ENCODE data around the gene AGPAT4. TPM values are rescaled to one million over a fixed set of nuclear protein-coding genes. Genes with fewer than 3 reads are reported as not detected.

The AGPAT4 gene
- total and polyA plus RNA-seq, 2 experiments from 2014 or later = 10.6 to 11.8 TPM

DNA sequence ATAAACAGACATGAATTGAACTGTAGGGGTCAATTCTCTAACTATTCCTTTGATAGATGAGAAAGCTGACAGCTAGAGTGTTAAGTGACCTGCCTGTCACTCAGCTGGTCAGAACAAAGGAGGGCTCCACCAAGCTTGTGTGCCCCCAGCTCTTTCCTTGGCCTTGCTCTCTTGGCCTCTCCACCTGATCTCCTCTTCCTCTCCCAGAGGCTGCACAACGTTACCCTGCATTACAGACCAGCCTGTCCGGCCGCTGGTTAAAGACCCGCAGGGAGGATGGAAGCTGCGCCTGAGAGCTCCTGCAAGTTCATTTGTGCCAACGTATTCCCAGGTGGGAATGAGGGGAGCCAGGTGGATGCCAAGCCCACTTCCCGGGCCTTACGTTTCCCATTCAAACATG is 22.5 kb downstream of the AGPAT4 start:
- H3K36me3 ChIP-seq (replicated peaks; ENCODE audit: insufficient read depth, low read depth) = no peaks in the 10 kb centered on the region
- DNase-seq (ENCODE audit: low spot score) = no peak
- no peaks in the 10 kb centered on the region for H3K9me2 ChIP-seq (replicated peaks; ENCODE audit: insufficient read depth)
- no peak overlapping the region for H3K27ac ChIP-seq
- TF ChIP-seq, protein P1, sequence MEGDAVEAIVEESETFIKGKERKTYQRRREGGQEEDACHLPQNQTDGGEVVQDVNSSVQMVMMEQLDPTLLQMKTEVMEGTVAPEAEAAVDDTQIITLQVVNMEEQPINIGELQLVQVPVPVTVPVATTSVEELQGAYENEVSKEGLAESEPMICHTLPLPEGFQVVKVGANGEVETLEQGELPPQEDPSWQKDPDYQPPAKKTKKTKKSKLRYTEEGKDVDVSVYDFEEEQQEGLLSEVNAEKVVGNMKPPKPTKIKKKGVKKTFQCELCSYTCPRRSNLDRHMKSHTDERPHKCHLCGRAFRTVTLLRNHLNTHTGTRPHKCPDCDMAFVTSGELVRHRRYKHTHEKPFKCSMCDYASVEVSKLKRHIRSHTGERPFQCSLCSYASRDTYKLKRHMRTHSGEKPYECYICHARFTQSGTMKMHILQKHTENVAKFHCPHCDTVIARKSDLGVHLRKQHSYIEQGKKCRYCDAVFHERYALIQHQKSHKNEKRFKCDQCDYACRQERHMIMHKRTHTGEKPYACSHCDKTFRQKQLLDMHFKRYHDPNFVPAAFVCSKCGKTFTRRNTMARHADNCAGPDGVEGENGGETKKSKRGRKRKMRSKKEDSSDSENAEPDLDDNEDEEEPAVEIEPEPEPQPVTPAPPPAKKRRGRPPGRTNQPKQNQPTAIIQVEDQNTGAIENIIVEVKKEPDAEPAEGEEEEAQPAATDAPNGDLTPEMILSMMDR (IDR thresholded peaks at IDR 0.05; ENCODE audit: poor library complexity) = no peak
- TF ChIP-seq EZH2 (IDR thresholded peaks at IDR 0.05; ENCODE audit: borderline replicate concordance) (no peak), EZH2phosphoT487 (IDR thresholded peaks at IDR 0.05; ENCODE audit: low read depth, severe bottlenecking, unreplicated experiment) (no peak)
- peaks cover 47% of the 10 kb centered on the region for H3K79me2 ChIP-seq
- WGBS (ENCODE audit: low lambda C conversion rate, missing lambda C conversion rate) = 91% methylated on average over 8 of the region's 8 CpGs
- H4K20me1 ChIP-seq (ENCODE audit: insufficient read depth, poor library complexity, severe bottlenecking) = no peaks in the 10 kb centered on the region
- no peak overlapping the region for H2AFZ ChIP-seq
- no peaks in the 10 kb centered on the region for H3K9me3 ChIP-seq (ENCODE audit: low read depth)
- no peaks in the 10 kb centered on the region for H3K27me3 ChIP-seq
- H3K4me1 ChIP-seq (ENCODE audit: insufficient read depth) = peaks cover 7% of the 10 kb centered on the region
- no peak overlapping the region for H3K4me3 ChIP-seq
- H3K4me2 ChIP-seq = no peak overlapping the region

DNA sequence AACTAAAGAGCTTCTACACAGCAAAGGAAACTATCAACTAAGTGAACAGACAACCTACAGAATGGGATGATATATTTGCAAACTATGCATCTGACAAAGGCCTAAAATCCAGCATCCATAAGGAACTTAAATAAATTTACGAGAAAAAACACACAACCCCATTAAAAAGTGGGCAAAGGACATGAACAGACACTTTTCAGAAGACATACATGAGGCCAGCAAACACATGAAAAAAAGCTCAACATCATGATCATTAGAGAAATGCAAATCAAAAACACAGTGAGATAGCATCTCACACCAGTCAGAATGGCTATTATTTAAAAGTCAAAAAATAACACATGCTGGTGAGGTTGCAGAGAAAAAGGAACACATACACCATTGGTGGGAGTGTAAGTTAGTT is 24.5 kb downstream of the AGPAT4 start:
- no peaks in the 10 kb centered on the region for H3K9me3 ChIP-seq (ENCODE audit: low read depth)
- no peaks in the 10 kb centered on the region for H4K20me1 ChIP-seq (ENCODE audit: insufficient read depth, poor library complexity, severe bottlenecking)
- no peaks in the 10 kb centered on the region for H3K27me3 ChIP-seq
- WGBS (ENCODE audit: low lambda C conversion rate, missing lambda C conversion rate) = 100% methylated on average over 1 of the region's 1 CpG
- no peak overlapping the region for H3K4me3 ChIP-seq
- no peak overlapping the region for H2AFZ ChIP-seq
- peaks cover 47% of the 10 kb centered on the region for H3K79me2 ChIP-seq
- no peaks in the 10 kb centered on the region for H3K9me2 ChIP-seq (replicated peaks; ENCODE audit: insufficient read depth)
- no peak overlapping the region for H3K4me2 ChIP-seq
- TF ChIP-seq EZH2 (IDR thresholded peaks at IDR 0.05; ENCODE audit: borderline replicate concordance) = no peak
- TF ChIP-seq EZH2phosphoT487 (IDR thresholded peaks at IDR 0.05; ENCODE audit: low read depth, severe bottlenecking, unreplicated experiment) = no peak
- TF ChIP-seq, protein P1 (IDR thresholded peaks at IDR 0.05; ENCODE audit: poor library complexity) = no peak
- DNase-seq (ENCODE audit: low spot score) = no peak
- no peaks in the 10 kb centered on the region for H3K4me1 ChIP-seq (ENCODE audit: insufficient read depth)
- no peaks in the 10 kb centered on the region for H3K36me3 ChIP-seq (replicated peaks; ENCODE audit: insufficient read depth, low read depth)
- H3K27ac ChIP-seq = no peak overlapping the region

DNA sequence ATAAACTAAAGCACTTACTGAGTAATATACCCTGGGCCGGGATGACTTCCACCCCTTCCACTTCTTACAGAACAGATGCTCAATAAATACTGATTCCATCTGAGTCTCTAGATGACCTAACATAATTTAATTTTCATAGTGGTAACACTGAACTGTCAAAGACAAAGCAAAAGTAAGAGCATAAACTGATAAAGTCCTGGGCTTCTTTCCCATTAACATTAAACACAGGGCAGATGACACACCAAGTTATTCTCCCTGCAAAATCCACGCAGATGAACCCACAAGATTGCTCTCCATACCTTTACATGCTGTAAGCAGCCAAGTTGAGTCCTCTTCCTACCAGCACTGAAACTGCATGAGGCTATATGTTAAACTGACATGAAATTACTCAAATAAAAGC is 27.1 kb downstream of the AGPAT4 start:
- Histone ChIP-seq H3K27ac (no peak overlapping the region), H4K20me1 (ENCODE audit: insufficient read depth, poor library complexity, severe bottlenecking) (no peaks in the 10 kb centered on the region), H3K4me3 (no peak overlapping the region), H3K4me1 (ENCODE audit: insufficient read depth) (peaks cover 4% of the 10 kb centered on the region), H3K27me3 (no peaks in the 10 kb centered on the region), H3K9me3 (ENCODE audit: low read depth) (no peaks in the 10 kb centered on the region), H3K79me2 (peaks cover 42% of the 10 kb centered on the region), H3K36me3 (replicated peaks; ENCODE audit: insufficient read depth, low read depth) (no peaks in the 10 kb centered on the region), H3K4me2 (no peak overlapping the region), H2AFZ (no peak overlapping the region), H3K9me2 (replicated peaks; ENCODE audit: insufficient read depth) (no peaks in the 10 kb centered on the region)
- no peak for DNase-seq (ENCODE audit: low spot score)
- TF ChIP-seq, protein P1 (IDR thresholded peaks at IDR 0.05; ENCODE audit: poor library complexity) = no peak
- TF ChIP-seq EZH2phosphoT487 (IDR thresholded peaks at IDR 0.05; ENCODE audit: low read depth, severe bottlenecking, unreplicated experiment) (no peak), EZH2 (IDR thresholded peaks at IDR 0.05; ENCODE audit: borderline replicate concordance) (no peak)
- WGBS (ENCODE audit: low lambda C conversion rate, missing lambda C conversion rate) = 88% methylated on average over 2 of the region's 2 CpGs

DNA sequence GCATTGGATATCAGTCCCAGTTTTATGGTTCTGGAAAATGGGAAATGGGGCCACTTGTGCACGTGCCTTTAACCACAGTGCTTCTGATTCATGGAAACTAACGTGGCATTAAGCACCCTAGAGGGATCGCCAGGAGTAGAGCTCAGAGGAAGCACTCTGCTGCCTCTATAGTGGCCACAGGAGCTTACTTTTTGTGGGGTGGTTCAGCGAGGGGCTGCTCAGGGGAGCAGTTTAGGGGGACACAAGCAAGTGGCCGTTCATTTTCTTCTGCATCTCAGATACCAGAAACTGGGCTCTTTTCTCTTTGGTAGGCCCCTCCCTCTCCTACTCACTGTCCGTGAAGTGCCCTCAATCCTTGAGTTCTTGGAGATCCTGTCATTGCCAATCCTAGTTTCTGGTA is 28.5 kb downstream of the AGPAT4 start:
- no peaks in the 10 kb centered on the region for H3K36me3 ChIP-seq (replicated peaks; ENCODE audit: insufficient read depth, low read depth)
- no peak overlapping the region for H2AFZ ChIP-seq
- H3K27me3 ChIP-seq = no peaks in the 10 kb centered on the region
- no peak overlapping the region for H3K4me3 ChIP-seq
- no peak overlapping the region for H3K27ac ChIP-seq
- no peaks in the 10 kb centered on the region for H4K20me1 ChIP-seq (ENCODE audit: insufficient read depth, poor library complexity, severe bottlenecking)
- 97% methylated on average over 6 of the region's 6 CpGs for WGBS (ENCODE audit: low lambda C conversion rate, missing lambda C conversion rate)
- no peak overlapping the region for H3K4me2 ChIP-seq
- DNase-seq (ENCODE audit: low spot score) = no peak
- H3K9me3 ChIP-seq (ENCODE audit: low read depth) = no peaks in the 10 kb centered on the region
- H3K9me2 ChIP-seq (replicated peaks; ENCODE audit: insufficient read depth) = no peaks in the 10 kb centered on the region
- H3K79me2 ChIP-seq = peaks cover 39% of the 10 kb centered on the region
- peaks cover 4% of the 10 kb centered on the region for H3K4me1 ChIP-seq (ENCODE audit: insufficient read depth)
- TF ChIP-seq EZH2phosphoT487 (IDR thresholded peaks at IDR 0.05; ENCODE audit: low read depth, severe bottlenecking, unreplicated experiment) (no peak), EZH2 (IDR thresholded peaks at IDR 0.05; ENCODE audit: borderline replicate concordance) (no peak)
- TF ChIP-seq, protein P1 (IDR thresholded peaks at IDR 0.05; ENCODE audit: poor library complexity) = no peak

Data from hepatocyte (in vitro differentiated cells).